Vagina (tissue), 2 donors: ENCODE measurements around the gene NEO1. TPM values are rescaled to one million over a fixed set of nuclear protein-coding genes. Genes with fewer than 3 reads are reported as not detected.
A peak's percentile ranks its signal among the peaks of the same experiment; 100 is the strongest.

ENCODE experiments used
- DNase-seq, 2 donors: peaks; one replicate each; pipeline ENCODE4 v3.0.0-alpha.2; 2017; ENCODE audit errors: extremely low spot score in 2 of 2
- H3K27ac ChIP-seq: fragments of 200-600 bp; sonication (generic); one replicate; pipeline ENCODE4 v1.5.1; 2019
- H3K27me3 ChIP-seq: fragments of 200-600 bp; sonication (generic); one replicate; pipeline ENCODE4 v1.5.1; 2019
- H3K36me3 ChIP-seq, 2 donors: fragments of 200-600 bp; sonication (generic); one replicate each; pipeline ENCODE4 v1.5.1; 2017 to 2019
- H3K4me1 ChIP-seq: fragments of 200-600 bp; sonication (generic); one replicate; pipeline ENCODE4 v1.5.1; 2019
- H3K4me3 ChIP-seq, 2 donors: fragments of 200-600 bp; sonication (generic); 1 replicate in 1 of 2; 2 replicates in 1 of 2; pipeline ENCODE4 v1.5.1; 2016 to 2019
- H3K9me3 ChIP-seq: fragments of 200-600 bp; sonication (generic); one replicate; pipeline ENCODE4 v1.5.1; 2019
- POLR2A ChIP-seq, 2 donors: fragments of 450-650 bp; IDR thresholded peaks; one replicate each; pipeline ENCODE4 v1.6.1; 2017; ENCODE audit warnings: antibody characterized with exemption in 2 of 2, mild to moderate bottlenecking in 2 of 2, moderate library complexity in 2 of 2
- POLR2AphosphoS5 ChIP-seq, 2 donors: sonication (generic); formaldehyde crosslinking; IDR thresholded peaks; one replicate each; pipeline ENCODE4 v1.9.0; 2017; ENCODE audit warnings: antibody characterized with exemption in 2 of 2, mild to moderate bottlenecking in 2 of 2, low read depth in 1 of 2; ENCODE audit not compliant: insufficient read depth in 1 of 2
- intact Hi-C: fragments of 100-400 bp; cut with DNase I; formaldehyde crosslinking; loops from one replicate; pipeline ENCODE4 v1.15.1; 2023
- total RNA-seq: library from RNA; depleted of rRNA; stranded (reverse); fragments of >200 nt; gene quantifications from one replicate; pipeline ENCODE4 v1.2.3, GENCODE V29; 2016
- TF ChIP-seq, protein P1 (sequence below), 3 experiments: fragments of 450-650 bp in 2 of 3; fragments of 200-600 bp in 1 of 3; sonication (generic) in 1 of 3; IDR thresholded peaks; one replicate each; pipeline ENCODE4 v1.5.1; 2017 to 2019; ENCODE audit warnings: antibody characterized with exemption in 3 of 3, mild to moderate bottlenecking in 2 of 3, moderate library complexity in 2 of 3

Gene NEO1
- total RNA-seq, 1 donor from 2014 or later, result 21.9 TPM

DNA sequence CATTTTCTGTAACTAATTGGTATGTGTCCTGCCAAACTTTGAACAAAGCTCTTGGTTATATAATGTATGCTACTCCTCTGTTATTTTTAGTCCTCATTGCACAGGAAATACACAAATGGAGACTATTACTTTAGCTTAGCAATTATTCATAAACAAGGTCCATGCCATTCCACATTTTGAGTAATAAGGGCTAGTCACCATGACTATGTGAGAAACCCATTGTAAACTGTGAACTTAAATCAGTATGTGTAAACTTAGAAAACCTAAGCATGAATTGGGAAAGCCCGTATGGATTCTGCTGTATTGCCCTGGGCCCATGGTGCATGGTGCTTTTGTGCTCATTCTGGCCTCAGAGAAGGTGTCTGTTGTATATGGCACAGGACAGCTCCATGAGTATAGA, 216.2 kb downstream of the NEO1 start:
- H3K27ac ChIP-seq, result no peak overlapping the region
- H3K4me1 ChIP-seq, result peaks cover 6% of the 10 kb centered on the region
- no peaks in the 10 kb centered on the region for H3K27me3 ChIP-seq
- intact Hi-C loops, result no loop called here
- no peak for TF ChIP-seq POLR2A (IDR thresholded peaks at IDR 0.05)
- no peak for TF ChIP-seq POLR2AphosphoS5 (IDR thresholded peaks at IDR 0.05; ENCODE audit: insufficient read depth in 1 of 2, low read depth in 1 of 2)
- TF ChIP-seq, protein P1, sequence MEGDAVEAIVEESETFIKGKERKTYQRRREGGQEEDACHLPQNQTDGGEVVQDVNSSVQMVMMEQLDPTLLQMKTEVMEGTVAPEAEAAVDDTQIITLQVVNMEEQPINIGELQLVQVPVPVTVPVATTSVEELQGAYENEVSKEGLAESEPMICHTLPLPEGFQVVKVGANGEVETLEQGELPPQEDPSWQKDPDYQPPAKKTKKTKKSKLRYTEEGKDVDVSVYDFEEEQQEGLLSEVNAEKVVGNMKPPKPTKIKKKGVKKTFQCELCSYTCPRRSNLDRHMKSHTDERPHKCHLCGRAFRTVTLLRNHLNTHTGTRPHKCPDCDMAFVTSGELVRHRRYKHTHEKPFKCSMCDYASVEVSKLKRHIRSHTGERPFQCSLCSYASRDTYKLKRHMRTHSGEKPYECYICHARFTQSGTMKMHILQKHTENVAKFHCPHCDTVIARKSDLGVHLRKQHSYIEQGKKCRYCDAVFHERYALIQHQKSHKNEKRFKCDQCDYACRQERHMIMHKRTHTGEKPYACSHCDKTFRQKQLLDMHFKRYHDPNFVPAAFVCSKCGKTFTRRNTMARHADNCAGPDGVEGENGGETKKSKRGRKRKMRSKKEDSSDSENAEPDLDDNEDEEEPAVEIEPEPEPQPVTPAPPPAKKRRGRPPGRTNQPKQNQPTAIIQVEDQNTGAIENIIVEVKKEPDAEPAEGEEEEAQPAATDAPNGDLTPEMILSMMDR (IDR thresholded peaks at IDR 0.05), result no peak
- no peak overlapping the region for H3K4me3 ChIP-seq
- H3K9me3 ChIP-seq, result no peaks in the 10 kb centered on the region
- no peaks in the 10 kb centered on the region for H3K36me3 ChIP-seq
- DNase-seq, result no peak

DNA sequence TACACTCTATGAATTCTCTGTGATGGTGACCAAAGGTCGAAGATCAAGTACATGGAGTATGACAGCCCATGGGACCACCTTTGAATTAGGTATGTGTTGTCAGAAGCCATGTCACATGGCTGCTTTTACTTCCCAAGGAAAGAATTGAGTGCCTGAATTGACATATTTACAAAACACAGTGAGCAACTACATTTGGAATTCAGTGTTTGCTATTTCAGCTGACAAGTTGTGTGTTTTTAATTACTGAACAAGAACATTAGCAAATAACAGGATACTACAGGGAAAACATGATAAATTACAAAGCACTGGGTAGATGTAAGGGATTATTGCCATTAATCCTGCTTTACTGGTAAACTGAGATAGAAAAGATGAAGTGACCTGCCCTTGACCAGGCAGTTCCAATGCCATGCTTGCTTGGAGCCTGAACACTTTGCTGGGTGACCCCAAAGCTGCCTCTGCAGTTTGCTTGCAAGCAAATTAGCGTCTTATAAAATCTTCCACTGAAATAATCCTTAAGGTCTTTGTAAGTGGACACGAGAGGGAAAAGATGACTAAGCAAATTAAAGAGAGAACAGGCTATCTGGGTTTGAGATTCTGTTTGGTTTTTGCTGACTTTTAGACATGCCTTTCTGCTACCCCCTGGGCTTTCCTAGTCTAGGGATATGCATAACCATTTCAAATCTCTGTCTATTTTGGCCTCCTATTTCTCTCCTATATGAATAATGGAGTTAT, 218.3 kb downstream of the NEO1 start:
- Histone ChIP-seq H3K9me3 (no peaks in the 10 kb centered on the region), H3K27ac (peak overlapping the region; percentile 58), H3K4me3 (no peak overlapping the region), H3K4me1 (peaks cover 6% of the 10 kb centered on the region), H3K27me3 (no peaks in the 10 kb centered on the region), H3K36me3 (no peaks in the 10 kb centered on the region)
- intact Hi-C loops, result no loop called here
- no peak for DNase-seq
- TF ChIP-seq POLR2A (IDR thresholded peaks at IDR 0.05), result no peak

DNA sequence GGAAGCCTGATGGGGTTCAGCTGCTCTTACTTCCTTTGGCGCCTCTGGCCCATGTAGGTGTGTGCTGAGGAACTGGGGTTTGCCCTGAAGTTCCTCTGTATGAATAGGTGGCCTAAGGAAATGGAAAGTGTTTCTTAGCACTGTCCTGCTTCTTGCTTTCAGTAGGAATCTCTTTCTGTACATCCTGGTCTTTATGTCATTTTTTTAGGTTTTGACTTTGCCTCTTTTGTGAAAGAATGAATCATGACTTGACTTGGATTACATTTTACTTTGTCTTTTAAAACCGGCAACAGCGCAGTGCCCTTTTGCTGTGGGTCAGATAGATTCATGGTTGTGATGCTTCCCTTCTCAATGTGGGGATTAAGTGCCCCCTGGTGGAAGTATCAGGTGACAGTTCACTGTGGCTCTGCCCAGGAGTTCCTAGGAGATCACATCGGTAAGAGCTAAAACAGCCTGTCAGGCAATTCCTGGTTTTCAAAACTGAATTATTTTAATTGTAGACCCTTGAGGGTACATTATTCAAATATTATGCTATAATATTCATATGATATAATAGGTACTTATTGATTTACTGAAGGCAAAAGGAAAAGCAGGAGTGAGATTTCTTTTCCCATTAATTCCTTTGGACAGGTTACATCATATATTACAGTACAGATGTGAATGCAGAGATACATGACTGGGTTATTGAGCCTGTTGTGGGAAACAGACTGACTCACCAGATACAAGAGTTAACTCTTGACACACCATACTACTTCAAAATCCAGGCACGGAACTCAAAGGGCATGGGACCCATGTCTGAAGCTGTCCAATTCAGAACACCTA, 221.1 kb downstream of the NEO1 start:
- Histone ChIP-seq H3K27ac (no peak overlapping the region), H3K27me3 (no peaks in the 10 kb centered on the region), H3K9me3 (no peaks in the 10 kb centered on the region), H3K4me1 (peaks cover 12% of the 10 kb centered on the region), H3K4me3 (no peak overlapping the region), H3K36me3 (no peaks in the 10 kb centered on the region)
- DNase-seq, result no peak
- TF ChIP-seq POLR2AphosphoS5 (IDR thresholded peaks at IDR 0.05; ENCODE audit: insufficient read depth in 1 of 2, low read depth in 1 of 2), result no peak
- TF ChIP-seq POLR2A (IDR thresholded peaks at IDR 0.05), result no peak
- TF ChIP-seq, protein P1 (IDR thresholded peaks at IDR 0.05), result peak; percentile 67 to 71 (median 68)
- intact Hi-C loops, result no loop called here

DNA sequence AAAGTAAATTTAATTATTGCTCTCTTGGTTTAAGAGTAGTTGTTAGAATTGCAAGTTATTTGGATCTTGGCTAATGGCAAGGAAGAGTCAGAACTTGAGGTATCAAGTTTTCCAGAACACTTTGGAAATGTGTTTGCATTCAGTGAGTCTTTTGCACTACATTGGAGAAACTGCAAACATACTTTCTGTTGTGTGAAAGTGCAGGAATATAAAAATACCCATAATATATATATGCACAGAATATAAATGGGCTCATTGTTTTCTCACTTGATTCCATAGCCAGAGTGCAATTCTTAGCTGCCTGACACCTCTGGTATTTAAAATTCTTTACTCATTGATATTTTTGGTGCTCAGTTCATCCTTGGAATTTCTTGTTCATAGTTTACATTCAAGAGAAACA, 223.6 kb downstream of the NEO1 start:
- intact Hi-C loops, result no loop called here
- Histone ChIP-seq H3K27ac (no peak overlapping the region), H3K27me3 (no peaks in the 10 kb centered on the region)

More for the DNA sequence above, 223.6 kb downstream of the NEO1 start:
- peaks cover 5 to 6% of the 10 kb centered on the region in 2 donors for H3K36me3 ChIP-seq
- no peaks in the 10 kb centered on the region for H3K9me3 ChIP-seq
- H3K4me1 ChIP-seq, result peaks cover 12% of the 10 kb centered on the region
- no peak overlapping the region for H3K4me3 ChIP-seq
- TF ChIP-seq POLR2A (IDR thresholded peaks at IDR 0.05), result no peak
- TF ChIP-seq, protein P1 (IDR thresholded peaks at IDR 0.05), result no peak
- TF ChIP-seq POLR2AphosphoS5 (IDR thresholded peaks at IDR 0.05; ENCODE audit: insufficient read depth in 1 of 2, low read depth in 1 of 2), result no peak
- no peak for DNase-seq
